Measurements from ENCODE around the gene ZNF319. TPM values are rescaled to one million over a fixed set of nuclear protein-coding genes. Genes with fewer than 3 reads are reported as not detected.

ZNF319 gene
- total and polyA plus RNA-seq, 2 of the 8 experiments (the other 6 are each of a cell fraction or from before 2014, with no cell fraction given): 3.3 to 5.5 TPM

- H3K27ac ChIP-seq (ENCODE audit: low read depth, low read length): no peak overlapping the region
- no peaks in the 10 kb centered on the region for H4K20me1 ChIP-seq (replicated peaks in 1 of 2; ENCODE audit: control insufficient read depth in 1 of 2, insufficient read depth in 2 of 2, low read length in 2 of 2)
- H3K4me2 ChIP-seq (ENCODE audit: insufficient read depth in 1 of 2, low read depth in 2 of 2, low read length in 2 of 2): no peak overlapping the region
- no peak overlapping the region for H3K18ac ChIP-seq (ENCODE audit: extremely low read depth, low read length)
- H3K23ac ChIP-seq (ENCODE audit: insufficient read length): no peak overlapping the region
- H3K79me1 ChIP-seq (ENCODE audit: low read depth, low read length): 0 out of 2 replicates have a peak, but pooled peaks cover 2% of the 10 kb centered on the region
- H3K36me3 ChIP-seq (ENCODE audit: control insufficient read depth in 2 of 4, insufficient read depth in 4 of 4, low read length in 3 of 4): no peaks in the 10 kb centered on the region; a peak in 1 of 8 replicates
- no peak overlapping the region for H2BK120ac ChIP-seq (replicated peaks; ENCODE audit: low read depth, low read length)
- no peak overlapping the region for H2AFZ ChIP-seq (ENCODE audit: low read length)
- H3K4ac ChIP-seq (replicated peaks; ENCODE audit: insufficient read length, low read depth, low read length): no peak overlapping the region
- no peaks in the 10 kb centered on the region for H3K9me3 ChIP-seq (ENCODE audit: insufficient read depth in 2 of 2, low read depth in 1 of 2, low read length in 1 of 2)
- no peak overlapping the region for H4K8ac ChIP-seq (ENCODE audit: extremely low read depth, insufficient read depth, low read length)
- no peak for TF ChIP-seq EZH2 (IDR thresholded peaks at IDR 0.05; ENCODE audit: low read depth, low read length, severe bottlenecking)
- TF ChIP-seq, protein P1, sequence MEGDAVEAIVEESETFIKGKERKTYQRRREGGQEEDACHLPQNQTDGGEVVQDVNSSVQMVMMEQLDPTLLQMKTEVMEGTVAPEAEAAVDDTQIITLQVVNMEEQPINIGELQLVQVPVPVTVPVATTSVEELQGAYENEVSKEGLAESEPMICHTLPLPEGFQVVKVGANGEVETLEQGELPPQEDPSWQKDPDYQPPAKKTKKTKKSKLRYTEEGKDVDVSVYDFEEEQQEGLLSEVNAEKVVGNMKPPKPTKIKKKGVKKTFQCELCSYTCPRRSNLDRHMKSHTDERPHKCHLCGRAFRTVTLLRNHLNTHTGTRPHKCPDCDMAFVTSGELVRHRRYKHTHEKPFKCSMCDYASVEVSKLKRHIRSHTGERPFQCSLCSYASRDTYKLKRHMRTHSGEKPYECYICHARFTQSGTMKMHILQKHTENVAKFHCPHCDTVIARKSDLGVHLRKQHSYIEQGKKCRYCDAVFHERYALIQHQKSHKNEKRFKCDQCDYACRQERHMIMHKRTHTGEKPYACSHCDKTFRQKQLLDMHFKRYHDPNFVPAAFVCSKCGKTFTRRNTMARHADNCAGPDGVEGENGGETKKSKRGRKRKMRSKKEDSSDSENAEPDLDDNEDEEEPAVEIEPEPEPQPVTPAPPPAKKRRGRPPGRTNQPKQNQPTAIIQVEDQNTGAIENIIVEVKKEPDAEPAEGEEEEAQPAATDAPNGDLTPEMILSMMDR (IDR thresholded peaks at IDR 0.05; ENCODE audit: control extremely low read depth in 1 of 3, insufficient read depth in 1 of 3, low read depth in 1 of 3, low read length in 3 of 3): peak; percentile 54 to 76 (median 74)
- TF ChIP-seq RAD21 (IDR thresholded peaks at IDR 0.05 in 1 of 2, conservative IDR thresholded peaks at IDR 0.05 in 1 of 2; ENCODE audit: low read depth in 2 of 2, low read length in 2 of 2): peak; percentile 52 to 64; a peak in 3 of 4 replicates
- H2AK5ac ChIP-seq (ENCODE audit: low read depth, low read length): no peak overlapping the region
- H2BK20ac ChIP-seq (ENCODE audit: low read length): no peak overlapping the region
- H3K9ac ChIP-seq (replicated peaks in 1 of 4; ENCODE audit: extremely low read depth in 1 of 4, low read depth in 3 of 4, low read length in 3 of 4): no peak overlapping the region
- H2BK5ac ChIP-seq (ENCODE audit: low read depth, low read length): no peak overlapping the region
- DNase-seq (ENCODE audit: low read depth in 1 of 2, low spot score in 2 of 2) (peak in 1 of 2 experiments; percentile 69), FAIRE-seq (no peak)
- no peak overlapping the region; the same call in 1 of the 2 replicates for H2BK15ac ChIP-seq (ENCODE audit: low read length)
- no peak overlapping the region for H4K91ac ChIP-seq (replicated peaks; ENCODE audit: insufficient read length, low read length)
- CTCF ChIA-PET (ENCODE audit: partially characterized antibody): interaction anchor here (0.6 to 5.3 kb wide), 33 partner anchors 8 to 419 kb away, joined by 3 to 52 read pairs (median 4); partner anchors contain the start of genes CFAP20 and ZNF319
- H3K4me3 ChIP-seq (ENCODE audit: extremely low read depth in 1 of 4, insufficient read depth in 2 of 4, low read depth in 3 of 4, low read length in 4 of 4): no peak overlapping the region
- no peak overlapping the region for H3K56ac ChIP-seq (replicated peaks; ENCODE audit: insufficient read length, low read depth, low read length)
- H3K14ac ChIP-seq (ENCODE audit: insufficient read length): no peak overlapping the region
- H3K23me2 ChIP-seq (ENCODE audit: low read depth, low read length): no peaks in the 10 kb centered on the region; the same call in 1 of the 2 replicates
- no peak overlapping the region for H2BK12ac ChIP-seq (ENCODE audit: low read depth, low read length)
- WGBS, 2 experiments (ENCODE audit: extremely low coverage in 1 of 2, insufficient coverage in 1 of 2, insufficient read length in 1 of 2, insufficient replicate concordance in 2 of 2, low coverage in 1 of 2, low lambda C conversion rate in 2 of 2, missing lambda C conversion rate in 1 of 2): 57% methylated on average over 7 of the region's 7 CpGs; no CpG with 5 or more reads in 1 of the 2 experiments
- no peaks in the 10 kb centered on the region; a peak in 2 of 7 replicates for H3K27me3 ChIP-seq (replicated peaks in 1 of 4; ENCODE audit: control insufficient read depth in 3 of 4, extremely low read depth in 1 of 4, insufficient read depth in 3 of 4, low read length in 3 of 4)
- H4K5ac ChIP-seq (ENCODE audit: insufficient read length, low read depth, low read length): no peak overlapping the region
- H3K79me2 ChIP-seq (ENCODE audit: control insufficient read depth in 1 of 2, insufficient read depth in 2 of 2, low read length in 2 of 2): no peaks in the 10 kb centered on the region
- POLR2A ChIA-PET (ENCODE audit: partially characterized antibody): interaction anchor here (1.1 kb wide), 1 partner anchor 10 kb away, joined by 3 read pairs; no protein-coding TSS in a partner anchor
- peaks cover 0 to 12% (median 7%) of the 10 kb centered on the region in 4 experiments; a peak in 5 of 7 replicates for H3K4me1 ChIP-seq (replicated peaks in 1 of 4; ENCODE audit: control insufficient read depth in 3 of 4, insufficient read depth in 4 of 4, low read length in 3 of 4)
Observed at GRCh38 chr16:58018803-58019202, 18.3 kb upstream of the ZNF319 start.
